Fibroblast of lung (primary cell): Measurements from ENCODE around the gene ARHGEF4. TPM values are rescaled to one million over a fixed set of nuclear protein-coding genes. Genes with fewer than 3 reads are reported as not detected.

Experiments used
- DNase-seq, 2 donors: peaks; one replicate each; pipeline versions ENCODE4 v3.0.0 to v3.0.0-alpha.2; 2010; ENCODE audit warnings: low read depth in 2 of 2
- H2AFZ ChIP-seq: 2 replicates; pipeline ENCODE4 v1.5.1; 2012; ENCODE audit warnings: low read length, control low read depth, inconsistent platforms
- H3K27ac ChIP-seq: 2 replicates; pipeline ENCODE4 v1.5.1; 2011; ENCODE audit warnings: low read length, control low read depth; ENCODE audit not compliant: insufficient read depth
- H3K27me3 ChIP-seq: 2 replicates; pipeline ENCODE4 v1.5.1; 2011; ENCODE audit warnings: mild to moderate bottlenecking, low read length; ENCODE audit not compliant: control insufficient read depth, insufficient read depth
- H3K36me3 ChIP-seq: 2 replicates; pipeline ENCODE4 v1.5.1; 2011; ENCODE audit warnings: low read length; ENCODE audit not compliant: control insufficient read depth, insufficient read depth
- H3K4me1 ChIP-seq: 2 replicates; pipeline ENCODE4 v1.5.1; 2011; ENCODE audit warnings: low read length; ENCODE audit not compliant: control insufficient read depth, insufficient read depth; ENCODE audit errors: extremely low read depth
- H3K4me2 ChIP-seq: 2 replicates; pipeline ENCODE4 v1.5.1; 2011; ENCODE audit warnings: low read length, control low read depth; ENCODE audit not compliant: insufficient read depth; ENCODE audit errors: extremely low read depth
- H3K4me3 ChIP-seq, 4 experiments: fragments of 200-600 bp in 1 of 4; sonication (generic) in 1 of 4; replicated peaks in 1 of 4; 2 replicates each; pipeline ENCODE4 v1.5.1; 2011 to 2016; ENCODE audit warnings: low read length in 4 of 4, low read depth in 3 of 4, mild to moderate bottlenecking in 3 of 4, control low read depth in 2 of 4, inconsistent platforms in 1 of 4, mixed read lengths in 1 of 4; ENCODE audit not compliant: insufficient read depth in 1 of 4; ENCODE audit errors: control extremely low read depth in 1 of 4
- H3K79me2 ChIP-seq: 2 replicates; pipeline ENCODE4 v1.5.1; 2012; ENCODE audit warnings: mild to moderate bottlenecking, low read length, inconsistent platforms; ENCODE audit not compliant: control insufficient read depth, insufficient read depth
- H3K9ac ChIP-seq: 2 replicates; pipeline ENCODE4 v1.5.1; 2011; ENCODE audit warnings: mild to moderate bottlenecking, low read length, control low read depth; ENCODE audit not compliant: insufficient read depth
- H3K9me3 ChIP-seq: 2 replicates; pipeline ENCODE4 v1.5.1; 2012; ENCODE audit warnings: low read depth, low read length; ENCODE audit not compliant: control insufficient read depth, insufficient read depth
- H4K20me1 ChIP-seq: 2 replicates; pipeline ENCODE4 v1.5.1; 2011; ENCODE audit warnings: low read length; ENCODE audit not compliant: control insufficient read depth, insufficient read depth; ENCODE audit errors: extremely low read depth
- EZH2 ChIP-seq: IDR thresholded peaks from 2 replicates; pipeline ENCODE4 v1.5.1; 2012; ENCODE audit warnings: low read length, control low read depth, mild to moderate bottlenecking; ENCODE audit errors: missing control alignments
- polyA plus RNA-seq, 2 donors: library from polyadenylated mRNA; depleted of rRNA in 1 of 2; stranded (reverse) in 1 of 2; unstranded in 1 of 2; fragments of >200 nt; gene quantifications; 2 replicates each; pipeline ENCODE4 v1.2.1, GENCODE V29; 2011 to 2012; ENCODE audit warnings: missing spikeins in 1 of 2
- total RNA-seq: library from RNA; depleted of rRNA; stranded (reverse); fragments of >200 nt; gene quantifications from 2 replicates; pipeline ENCODE4 v1.2.1, GENCODE V29; 2014
- TF ChIP-seq, protein P1 (sequence below), 2 donors: IDR thresholded peaks in 1 of 2; conservative IDR thresholded peaks in 1 of 2; 1 replicate in 1 of 2; 2 replicates in 1 of 2; pipeline ENCODE4 v1.5.1; 2011 to 2012; ENCODE audit warnings: low read length in 2 of 2, control low read depth in 1 of 2, inconsistent platforms in 1 of 2, low read depth in 1 of 2, mild to moderate bottlenecking in 1 of 2

The ARHGEF4 gene
- total and polyA plus RNA-seq, 2 donors (not counting 1 experiment from before 2014, with no cell fraction given), result 0.05 to 0.83 TPM

DNA sequence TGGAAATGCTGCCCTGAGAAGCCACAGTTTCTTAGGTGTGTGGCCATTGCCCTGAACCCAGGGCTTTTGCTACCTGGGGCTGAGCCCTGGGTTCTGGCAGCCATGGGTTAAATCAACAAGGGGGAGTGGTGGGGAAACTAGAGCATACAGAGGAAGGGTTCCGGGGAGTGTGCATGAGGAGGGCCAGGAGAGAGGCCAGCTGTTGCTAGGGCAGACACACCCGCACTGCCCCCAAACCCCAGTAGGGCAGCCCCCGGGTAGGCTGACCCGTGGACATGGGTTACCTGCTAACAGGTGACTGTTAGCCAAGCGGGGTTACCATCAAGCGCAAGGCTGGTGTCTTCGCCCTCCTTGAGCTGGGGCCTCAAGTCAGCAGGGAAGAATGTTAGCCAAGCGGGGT, 14.8 kb upstream of the ARHGEF4 start:
- no peak for DNase-seq
- H3K36me3 ChIP-seq, result no peaks in the 10 kb centered on the region
- no peak overlapping the region for H3K9ac ChIP-seq
- no peak overlapping the region for H3K4me2 ChIP-seq
- TF ChIP-seq EZH2, result no peak
- TF ChIP-seq, protein P1, sequence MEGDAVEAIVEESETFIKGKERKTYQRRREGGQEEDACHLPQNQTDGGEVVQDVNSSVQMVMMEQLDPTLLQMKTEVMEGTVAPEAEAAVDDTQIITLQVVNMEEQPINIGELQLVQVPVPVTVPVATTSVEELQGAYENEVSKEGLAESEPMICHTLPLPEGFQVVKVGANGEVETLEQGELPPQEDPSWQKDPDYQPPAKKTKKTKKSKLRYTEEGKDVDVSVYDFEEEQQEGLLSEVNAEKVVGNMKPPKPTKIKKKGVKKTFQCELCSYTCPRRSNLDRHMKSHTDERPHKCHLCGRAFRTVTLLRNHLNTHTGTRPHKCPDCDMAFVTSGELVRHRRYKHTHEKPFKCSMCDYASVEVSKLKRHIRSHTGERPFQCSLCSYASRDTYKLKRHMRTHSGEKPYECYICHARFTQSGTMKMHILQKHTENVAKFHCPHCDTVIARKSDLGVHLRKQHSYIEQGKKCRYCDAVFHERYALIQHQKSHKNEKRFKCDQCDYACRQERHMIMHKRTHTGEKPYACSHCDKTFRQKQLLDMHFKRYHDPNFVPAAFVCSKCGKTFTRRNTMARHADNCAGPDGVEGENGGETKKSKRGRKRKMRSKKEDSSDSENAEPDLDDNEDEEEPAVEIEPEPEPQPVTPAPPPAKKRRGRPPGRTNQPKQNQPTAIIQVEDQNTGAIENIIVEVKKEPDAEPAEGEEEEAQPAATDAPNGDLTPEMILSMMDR (conservative IDR thresholded peaks at IDR 0.05 in 1 of 2, IDR thresholded peaks at IDR 0.05 in 1 of 2; ENCODE audit: low read depth in 1 of 2, low read length in 2 of 2), result no peak
- no peaks in the 10 kb centered on the region for H3K79me2 ChIP-seq
- no peak overlapping the region for H3K27ac ChIP-seq
- H3K4me3 ChIP-seq, result no peak overlapping the region
- no peaks in the 10 kb centered on the region for H3K27me3 ChIP-seq
- H4K20me1 ChIP-seq, result no peaks in the 10 kb centered on the region
- H3K4me1 ChIP-seq, result no peaks in the 10 kb centered on the region
- no peak overlapping the region for H2AFZ ChIP-seq
- H3K9me3 ChIP-seq, result no peaks in the 10 kb centered on the region

DNA sequence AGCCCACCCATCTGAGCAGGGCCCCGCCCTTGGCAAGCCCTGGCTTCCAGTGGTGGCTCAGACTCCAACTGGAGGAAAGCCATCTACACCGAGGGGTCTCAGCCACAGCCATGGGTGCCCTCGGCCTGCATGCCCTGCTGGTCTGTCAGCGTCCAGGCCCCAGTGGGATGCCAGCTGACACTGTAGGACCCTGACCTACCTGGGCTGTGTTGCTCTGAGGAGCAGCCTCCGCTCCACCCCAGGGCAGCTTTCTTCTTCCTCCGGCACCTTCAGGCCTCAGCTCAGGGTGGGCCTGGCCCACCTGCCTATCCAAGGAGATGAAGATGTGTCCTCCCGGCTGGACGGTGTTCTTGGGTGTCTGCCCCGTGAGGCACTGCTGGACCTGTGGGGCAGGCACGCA, 13.9 kb upstream of the ARHGEF4 start:
- no peak overlapping the region for H3K9ac ChIP-seq
- no peak overlapping the region for H3K27ac ChIP-seq
- DNase-seq, result no peak
- no peak overlapping the region for H2AFZ ChIP-seq
- H3K4me3 ChIP-seq, result no peak overlapping the region
- H3K27me3 ChIP-seq, result no peaks in the 10 kb centered on the region
- H3K4me1 ChIP-seq, result no peaks in the 10 kb centered on the region
- TF ChIP-seq, protein P1 (conservative IDR thresholded peaks at IDR 0.05 in 1 of 2, IDR thresholded peaks at IDR 0.05 in 1 of 2; ENCODE audit: low read depth in 1 of 2, low read length in 2 of 2), result no peak
- no peak for TF ChIP-seq EZH2
- H3K36me3 ChIP-seq, result no peaks in the 10 kb centered on the region
- H3K9me3 ChIP-seq, result no peaks in the 10 kb centered on the region
- H3K79me2 ChIP-seq, result no peaks in the 10 kb centered on the region
- no peaks in the 10 kb centered on the region for H4K20me1 ChIP-seq
- H3K4me2 ChIP-seq, result no peak overlapping the region

DNA sequence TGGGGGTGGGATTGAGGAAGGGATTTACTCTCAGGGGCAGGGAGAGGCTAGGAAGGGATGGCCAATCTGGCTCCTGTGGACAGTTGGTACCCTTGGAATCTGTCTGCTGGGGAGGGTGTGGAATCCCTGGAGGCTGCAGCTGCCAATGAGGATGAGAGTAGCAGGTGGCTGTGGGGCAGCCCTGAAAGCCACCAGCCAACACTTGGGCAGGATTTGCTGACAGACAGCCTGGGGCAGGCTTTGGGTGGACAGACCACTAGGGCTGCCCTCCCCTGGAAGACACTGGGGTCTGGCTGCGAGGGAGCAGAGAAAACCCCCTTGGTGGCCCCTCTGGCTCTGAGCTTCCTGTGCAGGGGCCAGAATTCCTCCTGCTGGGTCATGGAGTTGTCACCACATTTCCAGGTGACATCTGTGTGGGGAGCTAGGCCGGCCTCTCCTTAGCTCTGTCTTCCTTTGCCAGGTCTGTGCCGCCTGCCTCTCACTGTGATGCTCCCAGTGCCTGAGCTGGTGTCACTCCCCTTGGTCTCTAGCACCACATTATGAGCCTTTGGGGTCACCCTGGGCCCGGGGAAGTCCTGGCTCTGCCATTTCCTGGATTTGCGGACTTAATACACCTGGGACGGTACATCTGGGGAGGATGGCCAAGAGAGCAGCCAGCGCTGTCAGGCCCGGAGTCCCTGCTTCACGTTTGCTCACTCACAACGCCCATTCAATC, 13.4 kb upstream of the ARHGEF4 start:
- no peak overlapping the region for H3K4me2 ChIP-seq
- H3K4me3 ChIP-seq, result no peak overlapping the region
- no peak overlapping the region for H3K27ac ChIP-seq
- TF ChIP-seq EZH2, result no peak
- TF ChIP-seq, protein P1 (conservative IDR thresholded peaks at IDR 0.05 in 1 of 2, IDR thresholded peaks at IDR 0.05 in 1 of 2; ENCODE audit: low read depth in 1 of 2, low read length in 2 of 2), result no peak
- H3K36me3 ChIP-seq, result no peaks in the 10 kb centered on the region
- DNase-seq, result no peak
- H3K9ac ChIP-seq, result no peak overlapping the region
- no peaks in the 10 kb centered on the region for H3K4me1 ChIP-seq
- H3K79me2 ChIP-seq, result no peaks in the 10 kb centered on the region
- no peak overlapping the region for H2AFZ ChIP-seq
- no peaks in the 10 kb centered on the region for H3K27me3 ChIP-seq
- H4K20me1 ChIP-seq, result no peaks in the 10 kb centered on the region
- no peaks in the 10 kb centered on the region for H3K9me3 ChIP-seq
